Stimulated activated CD4-positive, alpha-beta T cell treated with anti-CD3 and anti-CD28 coated beads, TNF-alpha, amount 100 ng/mL, for 1 hour (primary cell): ENCODE results near the gene PAWR.
"Not testable (repeated sequence)": the region's sequence is repeated elsewhere in the genome, so short reads cannot be mapped to it uniquely, and the experiment has no call there.

Experiments
- DNase-seq, 3 donors: peaks; one replicate each; pipeline ENCODE4 v3.0.0-alpha.2; 2020; ENCODE audit warnings: low read depth in 3 of 3, low spot score in 1 of 3

PAWR gene

DNA sequence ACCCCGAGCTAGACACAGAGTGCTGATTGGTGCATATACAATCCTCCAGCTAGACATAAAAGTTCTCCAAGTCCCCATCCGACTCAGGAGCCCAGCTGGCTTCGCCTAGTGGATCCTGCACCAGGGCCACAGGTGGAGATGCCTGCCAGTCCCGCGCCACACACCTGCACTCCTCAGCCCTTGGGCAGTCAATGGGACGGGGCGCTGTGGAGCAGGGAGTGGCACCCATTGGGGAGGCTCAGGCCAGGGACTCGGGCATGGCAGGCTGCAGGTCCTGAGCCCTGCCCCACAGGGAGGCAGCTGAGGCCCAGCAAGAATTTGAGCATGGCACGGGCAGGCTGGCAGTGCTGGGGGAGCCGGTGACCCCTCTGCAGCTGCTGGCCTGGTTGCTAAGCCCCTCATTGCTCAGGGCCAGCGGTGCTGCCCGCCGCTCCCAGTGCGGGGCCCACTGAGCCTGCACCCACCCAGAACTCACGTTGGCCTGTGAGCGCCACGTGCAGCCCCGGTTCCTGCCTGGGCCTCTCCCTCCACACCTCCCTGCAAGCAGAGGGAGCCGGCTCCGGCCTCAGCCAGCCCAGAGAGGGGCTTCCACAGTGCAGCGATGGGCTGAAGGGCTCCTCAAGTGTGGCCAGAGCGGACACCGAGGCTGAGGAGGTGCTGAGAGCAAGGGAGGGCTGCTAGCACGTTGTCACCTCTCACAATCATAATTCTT, 136.7 kb downstream of the PAWR start:
- no peak for DNase-seq

DNA sequence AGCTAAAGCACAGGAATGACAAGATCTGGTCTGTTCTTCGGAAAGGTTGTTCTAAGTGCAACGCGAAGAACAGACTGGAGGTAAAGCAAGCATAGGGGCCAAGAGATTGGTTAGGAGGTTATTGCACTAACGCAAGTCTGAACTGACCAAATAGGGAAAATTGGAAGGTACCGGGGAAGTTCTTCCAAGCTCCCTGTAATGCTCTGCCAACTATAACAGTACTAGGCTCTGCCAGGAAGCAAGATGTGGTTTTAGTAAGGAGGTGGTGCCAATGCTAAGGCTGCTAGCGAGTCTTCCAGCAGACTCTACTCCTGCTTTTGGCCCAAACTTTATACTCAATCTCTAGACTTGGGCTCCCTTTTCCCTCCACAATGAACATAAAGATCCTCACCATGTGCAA, 138.6 kb downstream of the PAWR start:
- no peak for DNase-seq

DNA sequence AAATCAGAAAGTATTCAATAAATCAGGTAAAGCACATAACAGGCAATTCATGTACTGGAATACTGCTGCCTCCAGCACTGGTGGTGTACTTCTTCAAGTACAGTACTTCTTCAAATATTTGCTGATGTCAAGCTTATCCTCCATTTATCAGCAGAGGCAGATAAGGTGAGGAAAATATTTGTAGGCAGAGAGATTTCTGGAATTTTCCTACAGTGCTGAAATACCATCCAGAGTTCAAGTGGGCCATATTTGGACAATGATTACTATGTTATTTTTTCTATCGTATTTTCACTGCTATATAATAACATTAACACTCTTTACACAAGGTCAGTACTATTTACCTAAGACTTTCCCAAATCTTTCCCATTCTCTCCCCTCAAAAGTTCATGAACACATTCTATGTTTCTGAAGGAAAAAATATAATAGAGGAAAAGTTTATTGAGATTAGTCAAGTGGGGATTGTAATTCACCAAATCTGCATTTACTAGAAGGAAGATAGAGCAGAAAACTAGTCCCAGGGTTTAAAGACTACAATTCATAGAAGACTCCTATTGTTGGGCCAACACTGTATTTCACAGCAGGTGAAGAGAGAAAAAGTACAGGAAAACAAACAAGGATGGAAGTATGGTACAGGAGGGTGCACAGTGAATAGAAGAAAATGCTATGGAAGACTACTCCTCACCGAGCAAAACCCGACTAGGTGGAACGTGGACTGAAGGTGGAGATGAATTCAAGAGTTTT, 141.1 kb downstream of the PAWR start:
- no peak for DNase-seq

DNA sequence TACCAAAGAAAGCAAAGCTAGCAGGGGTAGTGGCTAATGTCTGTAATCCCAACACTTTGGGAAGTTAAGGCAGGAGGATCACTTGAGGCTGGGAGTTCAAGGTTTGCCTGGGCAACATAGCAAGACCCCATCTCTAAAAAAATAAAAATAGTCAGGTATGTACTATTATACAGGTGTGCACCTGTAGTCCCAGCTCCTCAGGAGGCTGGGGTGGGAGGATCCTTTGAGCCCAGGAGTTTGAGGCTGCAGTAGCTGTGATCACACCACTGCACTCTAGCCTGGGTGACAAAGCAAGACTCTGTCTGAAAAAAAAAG, 142.2 kb downstream of the PAWR start:
- no peak for DNase-seq

DNA sequence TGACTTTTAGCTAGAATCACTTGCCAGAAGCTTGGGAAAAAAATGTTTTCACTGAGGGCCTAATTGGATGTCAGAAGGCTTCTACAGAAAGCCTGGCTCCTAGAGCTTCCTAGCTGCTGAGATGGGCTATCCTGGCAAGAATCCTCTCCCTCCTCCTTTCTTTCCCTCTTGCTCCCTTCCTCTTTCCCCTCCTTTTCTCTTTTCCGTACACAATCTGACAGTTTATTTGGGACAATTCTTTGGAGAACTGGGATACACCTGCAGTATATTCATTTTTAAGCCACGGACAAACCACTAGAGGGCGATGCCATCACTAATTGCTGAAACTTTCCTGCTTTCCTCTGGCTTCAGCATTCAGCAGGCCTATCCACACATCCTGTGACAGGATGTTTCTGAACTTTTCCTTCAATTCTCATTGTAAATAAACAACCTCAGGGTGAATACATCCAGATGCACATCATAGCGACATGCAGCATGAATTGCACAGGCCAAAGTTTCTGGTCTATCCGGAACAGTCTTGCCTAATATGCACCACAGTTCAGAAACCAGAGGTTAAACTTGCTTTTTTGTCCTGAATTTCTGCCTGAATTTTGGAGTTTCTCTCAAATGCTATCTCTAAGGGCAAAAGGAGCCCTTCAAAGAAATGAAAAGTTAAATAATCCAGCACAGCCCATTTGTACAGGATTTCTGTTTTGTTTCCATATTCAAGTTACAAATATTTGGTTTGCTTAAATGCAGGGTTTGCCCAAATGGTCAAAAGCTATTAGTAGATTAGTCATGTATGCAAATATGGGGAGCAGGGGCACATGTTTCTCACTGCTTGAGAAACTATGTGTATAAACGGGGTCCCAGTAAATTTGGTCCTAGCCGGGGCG, 142.8 kb downstream of the PAWR start:
- no peak for DNase-seq

DNA sequence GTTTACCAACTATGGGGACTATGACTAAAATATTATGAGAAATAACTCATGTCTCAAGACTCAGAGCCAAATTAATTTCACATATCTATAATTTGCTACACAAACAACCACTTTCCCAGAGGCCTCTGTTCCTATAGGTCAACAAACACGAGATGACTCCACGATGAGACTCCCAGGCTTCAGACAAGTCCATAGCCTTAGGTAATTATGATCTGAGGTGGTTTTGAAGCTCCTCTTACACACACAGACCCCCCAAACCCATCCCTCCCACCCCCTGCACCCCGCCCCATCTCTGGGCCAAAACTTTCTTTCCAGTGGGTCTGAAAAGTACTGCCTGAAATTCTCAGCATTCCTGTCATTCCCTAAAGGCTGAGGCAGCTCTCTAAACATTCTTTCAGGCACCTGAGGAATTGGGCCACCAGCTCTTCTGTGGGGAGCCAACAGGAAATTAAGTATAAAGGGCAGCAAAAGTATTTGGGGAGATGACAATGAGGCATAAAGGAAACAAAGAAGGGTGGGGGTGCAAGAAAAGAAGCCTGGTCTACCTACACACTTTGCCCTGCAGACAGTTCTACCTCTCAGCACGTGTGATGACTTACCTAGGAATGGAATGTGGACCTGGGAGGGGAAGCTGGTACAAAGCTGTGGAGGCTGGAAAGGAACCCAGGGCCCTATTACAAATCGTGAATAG, 143.6 kb downstream of the PAWR start:
- no peak for DNase-seq

DNA sequence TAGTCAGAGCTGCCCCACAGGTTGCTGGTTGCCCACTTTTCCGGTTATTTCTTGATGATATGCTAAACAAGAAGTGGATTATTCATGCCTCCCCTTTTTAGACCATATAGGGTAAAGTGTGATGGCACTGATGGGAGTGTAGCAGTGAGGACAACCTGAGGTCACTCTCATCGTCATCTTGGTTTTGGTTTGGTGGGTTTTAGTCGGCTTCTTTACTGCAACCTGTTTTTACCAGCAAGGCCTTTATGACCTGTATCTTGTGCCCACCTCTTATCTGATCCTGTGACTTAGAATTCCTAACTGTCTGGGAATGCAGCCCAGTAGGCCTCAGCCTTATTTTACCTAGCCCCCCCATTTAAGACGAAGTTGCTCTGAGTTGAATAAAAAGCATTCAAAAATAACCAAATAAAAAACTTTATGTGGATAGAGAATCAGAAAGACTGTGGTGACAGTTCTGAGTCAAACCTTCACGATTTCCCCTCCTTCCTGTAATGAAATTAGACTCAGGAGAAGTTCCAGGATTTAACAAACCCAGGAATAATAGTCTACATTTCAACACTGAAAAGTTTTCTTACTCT, 144.2 kb downstream of the PAWR start:
- no peak for DNase-seq

DNA sequence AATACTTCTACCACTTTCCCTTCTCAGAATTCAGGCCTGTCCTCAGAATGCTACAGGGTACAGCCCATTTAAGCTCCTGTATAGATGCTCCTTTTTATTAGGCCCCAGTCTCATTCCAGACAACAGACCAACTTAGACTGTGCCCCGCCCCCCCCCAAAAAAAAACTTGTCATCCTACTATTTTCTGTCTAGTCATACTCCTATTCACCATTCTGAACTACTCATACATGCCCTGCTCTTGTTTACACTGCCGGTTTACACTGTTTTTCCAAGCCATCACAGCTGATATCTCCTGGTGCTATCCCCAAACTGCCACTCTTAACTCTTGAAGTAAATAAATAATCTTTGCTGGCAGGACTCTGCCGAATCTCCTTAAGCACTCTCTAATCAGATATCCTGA, 146.3 kb downstream of the PAWR start:
- DNase-seq, result not testable (repeated sequence)

DNA sequence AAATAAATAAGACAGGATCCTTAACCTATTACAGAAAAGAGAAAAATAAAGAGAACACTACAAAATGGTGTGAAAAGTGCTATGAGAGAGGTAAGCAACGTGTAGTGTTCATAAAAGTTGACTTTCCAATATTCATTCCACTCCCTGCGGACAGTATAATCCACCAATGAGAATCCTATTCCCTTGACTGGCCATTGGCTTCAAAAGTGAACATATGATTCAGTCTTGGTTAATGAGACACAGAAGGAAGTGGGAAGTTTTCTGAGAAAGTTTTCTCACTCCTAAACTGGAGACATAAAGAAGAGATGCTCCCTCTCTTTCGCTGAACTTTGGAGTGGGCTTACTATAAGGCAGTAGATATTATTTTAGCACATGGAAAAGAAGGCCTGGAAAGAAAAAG, 153.1 kb downstream of the PAWR start:
- no peak for DNase-seq

DNA sequence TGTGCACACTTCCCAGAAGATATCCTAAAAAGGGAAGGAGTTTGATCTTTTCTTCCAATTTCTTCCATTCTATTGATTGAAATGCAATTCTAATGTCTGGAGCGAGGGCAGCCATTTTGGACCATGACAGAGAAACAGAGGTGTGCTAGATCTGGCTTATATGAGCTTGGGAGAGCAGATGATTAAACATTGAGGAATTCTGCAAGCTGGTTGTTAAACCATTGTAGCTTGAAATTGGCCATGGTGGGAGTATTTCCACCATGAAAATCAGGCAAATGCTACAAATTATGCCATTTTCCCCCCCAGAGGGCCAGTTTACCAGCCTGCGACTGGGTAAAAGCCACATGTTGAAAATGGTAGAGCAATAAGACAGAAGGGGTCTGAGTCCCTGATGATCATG, 155.0 kb downstream of the PAWR start:
- DNase-seq, result no peak
